T47D (cell line): ENCODE measurements around the gene HLCS.

Source experiments
- DNase-seq, 2 experiments: peaks; one replicate each; pipeline versions ENCODE4 v3.0.0 to v3.0.0-alpha.2; 2011 to 2012; ENCODE audit warnings: low read depth in 1 of 2, low spot score in 1 of 2
- JUND ChIP-seq: IDR thresholded peaks from 2 replicates; pipeline ENCODE4 v1.6.1; 2012; ENCODE audit warnings: low read depth
- in situ Hi-C: cut with HindIII; loops from 2 replicates; pipeline ENCODE4 v1.10.0; 2016; ENCODE audit warnings: low sequenced_read_pairs, low pct_unique_long_range_greater_than_20kb

HLCS gene

GRCh38 chr21:36806103-36806502, 160.4 kb downstream of the HLCS start:
- no peak for DNase-seq
- TF ChIP-seq JUND, result no peak
- in situ Hi-C loops, result no loop called here

GRCh38 chr21:36804874-36805611, 161.4 kb downstream of the HLCS start:
- DNase-seq, result no peak
- no peak for TF ChIP-seq JUND
- in situ Hi-C loops, result no loop called here

GRCh38 chr21:36803816-36804439, 162.5 kb downstream of the HLCS start:
- DNase-seq, result no peak
- TF ChIP-seq JUND, result no peak
- in situ Hi-C loops, result no loop called here

GRCh38 chr21:36803051-36803645, 163.3 kb downstream of the HLCS start:
- in situ Hi-C loops, result no loop called here
- no peak for TF ChIP-seq JUND
- DNase-seq, result no peak

- in situ Hi-C loops, result no loop called here
- TF ChIP-seq JUND, result no peak
- no peak for DNase-seq
Observed at GRCh38 chr21:36800734-36801133, 165.7 kb downstream of the HLCS start.

- in situ Hi-C loops, result no loop called here
- TF ChIP-seq JUND, result no peak
- no peak for DNase-seq
Observed at GRCh38 chr21:36799869-36800268, 166.6 kb downstream of the HLCS start.

GRCh38 chr21:36798491-36798890, 168.0 kb downstream of the HLCS start:
- in situ Hi-C loops, result no loop called here
- TF ChIP-seq JUND, result no peak
- DNase-seq, result no peak

GRCh38 chr21:36796070-36796469, 170.4 kb downstream of the HLCS start:
- DNase-seq, result no peak
- in situ Hi-C loops, result no loop called here

GRCh38 chr21:36792505-36792967, 173.9 kb downstream of the HLCS start:
- no peak for TF ChIP-seq JUND
- in situ Hi-C loops, result no loop called here
- no peak for DNase-seq

More at GRCh38 chr21:36796070-36796469, 170.4 kb downstream of the HLCS start:
- no peak for TF ChIP-seq JUND

GRCh38 chr21:36791695-36792470, 174.6 kb downstream of the HLCS start:
- in situ Hi-C loops, result no loop called here
- DNase-seq, result no peak
- TF ChIP-seq JUND, result no peak

GRCh38 chr21:36791180-36791579, 175.3 kb downstream of the HLCS start:
- no peak for DNase-seq

GRCh38 chr21:36790616-36791015, 175.9 kb downstream of the HLCS start:
- no peak for DNase-seq
- in situ Hi-C loops, result no loop called here
- no peak for TF ChIP-seq JUND

More at GRCh38 chr21:36791180-36791579, 175.3 kb downstream of the HLCS start:
- no peak for TF ChIP-seq JUND
- in situ Hi-C loops, result no loop called here

GRCh38 chr21:36788120-36788638, 178.3 kb downstream of the HLCS start:
- TF ChIP-seq JUND, result no peak
- peak in 1 of 2 experiments; percentile 4 for DNase-seq
- in situ Hi-C loops, result no loop called here
